GM23248 (cell line): ENCODE measurements around the gene UBE2L3.
"Not testable (repeated sequence)": the region's sequence is repeated elsewhere in the genome, so short reads cannot be mapped to it uniquely, and the experiment has no call there.

Experiments used
- EZH2 ChIP-seq: fragments of 200-600 bp; sonication (generic); IDR thresholded peaks from 2 replicates; pipeline ENCODE4 v1.6.1; 2018; ENCODE audit warnings: antibody characterized with exemption, mild to moderate bottlenecking; ENCODE audit not compliant: insufficient read depth, poor library complexity, severe bottlenecking
- EZH2phosphoT487 ChIP-seq: fragments of 200-600 bp; sonication (generic); IDR thresholded peaks from 2 replicates; pipeline ENCODE4 v1.6.1; 2018; ENCODE audit warnings: antibody characterized with exemption, moderate library complexity, mild to moderate bottlenecking, low read depth; ENCODE audit not compliant: insufficient read depth

GRCh38 chr22:21551361-21551760, 16.2 kb upstream of the UBE2L3 start, which contains the start of gene RIMBP3C:
- TF ChIP-seq EZH2, EZH2phosphoT487: not testable (repeated sequence)
